Mammary epithelial cell (primary cell): ENCODE measurements around the gene PPP1R9A.

Source experiments
- CTCF ChIP-seq, 2 donors: IDR thresholded peaks in 1 of 2; conservative IDR thresholded peaks in 1 of 2; 2 replicates each; pipeline ENCODE4 v1.5.1; 2011 to 2012; ENCODE audit warnings: inconsistent platforms in 2 of 2, low read length in 2 of 2, mild to moderate bottlenecking in 2 of 2, control low read depth in 1 of 2, low read depth in 1 of 2; ENCODE audit not compliant: insufficient read depth in 1 of 2; ENCODE audit errors: extremely low read depth in 1 of 2
- EZH2 ChIP-seq: IDR thresholded peaks from 2 replicates; pipeline ENCODE4 v1.6.1; 2012; ENCODE audit warnings: low read length, inconsistent platforms, borderline replicate concordance

DNA sequence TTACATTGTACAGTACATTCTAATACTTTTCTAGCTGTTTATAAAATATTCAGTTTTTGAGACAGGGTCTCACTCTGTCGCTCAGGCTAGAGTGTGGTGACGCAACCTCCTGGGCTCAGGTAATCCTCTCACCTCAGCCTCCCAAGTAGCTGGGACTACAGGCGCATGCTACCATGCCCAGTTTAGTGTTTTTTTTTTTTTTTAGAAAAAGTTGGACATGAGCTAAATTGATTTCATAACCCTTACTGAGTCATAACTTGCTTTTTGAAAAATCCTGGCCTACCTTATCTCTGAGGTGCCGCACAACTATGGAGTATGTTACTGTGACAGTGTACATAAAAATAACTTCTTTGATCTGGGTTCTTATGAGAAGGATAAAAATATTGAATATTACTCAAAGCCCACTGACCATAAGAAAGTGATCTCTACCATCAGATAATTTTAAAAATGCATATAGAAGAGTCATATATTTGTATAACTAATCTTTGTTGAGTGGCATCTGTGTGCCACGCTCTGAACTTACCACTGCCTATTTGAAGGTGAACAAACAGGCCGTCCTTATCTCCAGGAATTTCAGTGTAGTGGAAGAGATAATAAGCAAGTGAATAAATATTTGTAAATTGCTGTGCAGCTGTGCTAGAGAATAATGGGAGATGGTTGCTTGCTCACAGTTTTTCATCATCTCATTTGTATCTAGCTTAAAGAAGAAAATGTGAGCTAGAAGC lies 73.2 kb downstream of the PPP1R9A start:
- TF ChIP-seq CTCF (conservative IDR thresholded peaks at IDR 0.05 in 1 of 2, IDR thresholded peaks at IDR 0.05 in 1 of 2; ENCODE audit: extremely low read depth in 1 of 2, insufficient read depth in 1 of 2, low read depth in 1 of 2, low read length in 2 of 2) (no peak), EZH2 (no peak)
